ENCODE results near the gene PPP1R3G.
A peak's percentile ranks its signal among the peaks of the same experiment; 100 is the strongest.

The PPP1R3G gene

GRCh38 chr6:5094327-5094726 is 9.2 kb downstream of the PPP1R3G start:
- peak; percentile 87 for DNase-seq (ENCODE audit: low read depth)

DNA sequence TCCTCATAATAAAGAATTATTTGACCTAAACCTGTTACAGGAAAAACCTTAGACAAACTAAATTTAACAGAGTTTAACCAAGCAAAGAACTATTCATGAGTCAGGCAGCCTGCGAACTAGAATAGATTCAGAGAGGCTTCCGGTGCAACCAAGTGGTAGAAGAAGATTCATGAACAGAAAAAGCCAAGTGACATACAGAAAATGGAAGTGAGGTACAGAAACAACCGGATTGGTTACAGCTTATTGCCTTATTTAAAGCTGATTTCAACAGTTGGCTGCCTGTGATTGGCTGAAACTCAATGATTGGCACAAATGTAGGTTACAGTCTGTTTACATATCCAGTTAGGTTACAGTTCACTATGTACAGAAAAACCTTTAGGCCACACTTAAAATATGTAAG is 10.1 kb downstream of the PPP1R3G start:
- DNase-seq (ENCODE audit: low read depth): no peak

DNA sequence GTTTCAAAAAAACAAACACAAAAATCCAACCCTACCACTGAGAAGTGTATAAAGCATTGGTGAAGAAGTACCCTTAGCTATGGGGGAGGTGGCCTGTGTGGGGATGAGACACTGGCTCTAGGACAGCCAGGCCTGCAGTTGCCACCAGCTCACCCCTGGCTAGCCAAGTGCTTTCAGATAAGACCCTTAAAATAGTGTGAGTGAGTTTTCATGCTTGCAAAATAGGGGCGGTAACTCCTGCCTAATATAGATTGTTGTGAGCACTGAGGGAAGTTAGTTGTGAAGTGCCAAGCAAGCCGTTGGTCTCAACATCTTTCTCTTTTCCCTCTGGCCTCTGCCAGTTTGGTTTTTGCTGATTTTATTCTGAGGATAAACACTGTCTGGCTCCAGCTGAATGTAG is 11.3 kb downstream of the PPP1R3G start:
- no peak for DNase-seq (ENCODE audit: low read depth)

GRCh38 chr6:5098501-5099270 is 13.5 kb downstream of the PPP1R3G start:
- DNase-seq (ENCODE audit: low read depth): no peak

DNA sequence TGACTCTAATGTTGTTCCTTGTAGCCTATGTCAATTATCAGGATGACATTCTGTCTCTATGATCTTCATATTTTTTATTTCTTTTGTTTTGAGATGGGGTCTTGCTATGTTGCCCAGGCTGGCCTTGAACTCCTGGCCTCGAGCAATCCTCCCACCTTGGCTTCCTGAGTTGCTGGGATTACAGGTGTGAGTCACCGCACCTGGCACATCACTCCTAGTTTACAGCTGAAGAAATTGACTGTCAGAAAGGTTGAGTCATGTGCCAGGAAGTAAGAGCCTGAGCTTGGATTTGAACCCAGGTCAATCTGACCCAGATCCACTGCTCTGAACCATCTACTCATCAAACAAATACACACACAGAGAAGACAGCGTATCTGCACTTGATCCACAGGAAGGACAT is 14.4 kb downstream of the PPP1R3G start:
- no peak for DNase-seq (ENCODE audit: low read depth)

- DNase-seq (ENCODE audit: low read depth): no peak
These were observed 15.7 kb downstream of the PPP1R3G start for GRCh38 chr6:5100806-5101205.

- no peak for DNase-seq (ENCODE audit: low read depth)
These were observed 17.3 kb downstream of the PPP1R3G start for GRCh38 chr6:5102267-5102970.

DNA sequence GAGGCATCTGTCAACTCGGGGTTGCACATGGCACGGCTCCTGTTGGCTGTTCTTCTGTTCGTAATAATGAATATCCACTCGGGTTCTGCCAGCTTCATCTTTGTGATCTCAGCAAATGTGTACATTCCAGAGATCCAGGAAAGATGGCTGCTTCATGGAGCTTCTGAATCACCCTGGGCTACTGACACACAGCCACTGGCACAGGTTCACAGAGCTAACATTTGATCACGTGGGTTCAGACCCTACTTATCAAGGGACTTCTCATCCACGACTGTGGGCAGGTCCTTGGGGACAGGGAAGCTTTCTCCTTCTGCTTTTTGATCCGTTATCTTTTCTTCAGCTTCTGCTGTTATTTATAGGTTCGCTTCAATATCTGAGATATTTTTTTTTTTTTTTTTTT is 18.1 kb downstream of the PPP1R3G start:
- DNase-seq (ENCODE audit: low read depth): no peak

GRCh38 chr6:5104667-5105066 is 19.5 kb downstream of the PPP1R3G start:
- no peak for DNase-seq (ENCODE audit: low read depth)

GRCh38 chr6:5105146-5105545 is 20.0 kb downstream of the PPP1R3G start:
- no peak for DNase-seq (ENCODE audit: low read depth)

- DNase-seq (ENCODE audit: low read depth): no peak
These were observed 22.2 kb downstream of the PPP1R3G start for GRCh38 chr6:5107341-5107740.

GRCh38 chr6:5108068-5108467 is 22.9 kb downstream of the PPP1R3G start:
- DNase-seq (ENCODE audit: low read depth): no peak

GRCh38 chr6:5108536-5109150 is 23.5 kb downstream of the PPP1R3G start:
- DNase-seq (ENCODE audit: low read depth): no peak

- no peak for DNase-seq (ENCODE audit: low read depth)
These were observed 24.3 kb downstream of the PPP1R3G start for GRCh38 chr6:5109436-5109835.

GRCh38 chr6:5110246-5110645 is 25.1 kb downstream of the PPP1R3G start:
- no peak for DNase-seq (ENCODE audit: low read depth)

DNA sequence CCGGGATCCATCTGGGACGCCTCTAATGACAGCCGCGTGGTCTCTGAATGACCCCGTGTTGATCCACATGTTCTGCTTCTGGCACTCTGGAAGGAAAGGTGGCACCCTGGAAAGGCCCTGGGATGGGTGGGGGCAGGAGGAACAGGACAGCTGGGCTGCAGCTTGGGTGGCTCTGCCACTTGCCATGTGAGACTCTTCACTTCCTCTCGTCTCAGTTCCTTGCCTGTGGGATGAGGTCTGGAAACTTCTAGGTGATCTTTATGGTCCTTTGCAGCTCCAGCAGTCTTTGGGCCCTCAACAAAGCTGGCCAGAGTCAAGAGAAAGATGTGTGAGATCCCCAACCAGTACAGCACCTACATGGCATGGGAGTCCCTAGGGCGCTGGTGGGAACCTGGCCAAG is 26.5 kb downstream of the PPP1R3G start:
- no peak for DNase-seq (ENCODE audit: low read depth)

DNA sequence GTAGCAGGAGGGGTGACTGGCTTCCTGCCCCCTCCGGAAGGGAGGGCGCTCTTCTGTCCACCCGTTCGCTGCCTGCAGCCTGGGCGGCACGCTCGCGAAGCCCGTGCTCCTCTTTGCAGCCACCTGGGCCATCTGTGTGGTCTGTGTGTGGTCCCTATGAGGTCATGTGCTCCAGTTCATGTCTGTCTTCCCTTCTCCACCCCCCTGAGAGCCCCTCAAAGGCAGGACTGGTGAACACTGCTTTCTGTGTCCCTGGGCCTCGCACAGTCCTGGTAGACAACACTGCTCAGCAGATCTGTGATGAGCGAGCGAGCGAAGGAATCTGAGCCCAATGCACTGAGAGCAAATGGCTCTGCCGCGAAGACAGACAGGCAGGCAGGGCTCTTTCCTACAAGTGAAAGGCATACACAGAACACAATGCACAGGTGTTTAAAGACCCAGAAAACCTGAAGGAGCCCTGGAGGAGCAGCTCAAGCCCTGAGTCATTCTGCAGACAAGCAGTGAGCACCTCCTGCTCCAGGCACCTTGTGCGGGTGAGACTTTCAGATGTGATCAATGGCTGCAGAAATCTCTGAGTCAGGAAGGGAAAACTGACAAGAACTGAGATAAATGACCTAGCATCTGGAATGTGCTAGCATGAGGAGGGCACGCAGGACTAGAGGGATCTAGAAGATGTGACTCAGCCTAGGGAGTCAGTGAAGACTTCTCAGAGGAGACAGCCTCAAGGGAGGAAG is 27.1 kb downstream of the PPP1R3G start:
- DNase-seq (ENCODE audit: low read depth): no peak

- DNase-seq (ENCODE audit: low read depth): no peak
These were observed 28.0 kb downstream of the PPP1R3G start for GRCh38 chr6:5113096-5113495.

DNA sequence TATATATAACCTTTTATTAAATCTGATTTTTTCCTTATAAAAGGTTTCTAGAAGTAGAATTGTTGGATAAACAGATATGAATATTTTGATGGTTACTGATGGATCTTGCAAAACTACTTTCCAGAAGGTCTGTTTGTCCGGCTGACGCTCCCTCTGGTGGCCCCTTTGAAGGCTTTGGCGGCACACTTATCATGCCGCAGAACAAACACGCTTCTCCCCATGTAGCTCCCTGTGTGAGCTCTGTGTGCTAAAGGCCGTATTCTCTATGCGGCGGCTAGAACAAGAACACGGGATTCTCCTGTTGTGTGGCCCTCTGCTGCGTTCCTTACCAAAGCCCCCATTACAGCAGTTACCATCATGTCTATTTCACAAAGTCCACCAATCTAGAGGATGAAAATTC is 30.0 kb downstream of the PPP1R3G start:
- no peak for DNase-seq (ENCODE audit: low read depth)

DNA sequence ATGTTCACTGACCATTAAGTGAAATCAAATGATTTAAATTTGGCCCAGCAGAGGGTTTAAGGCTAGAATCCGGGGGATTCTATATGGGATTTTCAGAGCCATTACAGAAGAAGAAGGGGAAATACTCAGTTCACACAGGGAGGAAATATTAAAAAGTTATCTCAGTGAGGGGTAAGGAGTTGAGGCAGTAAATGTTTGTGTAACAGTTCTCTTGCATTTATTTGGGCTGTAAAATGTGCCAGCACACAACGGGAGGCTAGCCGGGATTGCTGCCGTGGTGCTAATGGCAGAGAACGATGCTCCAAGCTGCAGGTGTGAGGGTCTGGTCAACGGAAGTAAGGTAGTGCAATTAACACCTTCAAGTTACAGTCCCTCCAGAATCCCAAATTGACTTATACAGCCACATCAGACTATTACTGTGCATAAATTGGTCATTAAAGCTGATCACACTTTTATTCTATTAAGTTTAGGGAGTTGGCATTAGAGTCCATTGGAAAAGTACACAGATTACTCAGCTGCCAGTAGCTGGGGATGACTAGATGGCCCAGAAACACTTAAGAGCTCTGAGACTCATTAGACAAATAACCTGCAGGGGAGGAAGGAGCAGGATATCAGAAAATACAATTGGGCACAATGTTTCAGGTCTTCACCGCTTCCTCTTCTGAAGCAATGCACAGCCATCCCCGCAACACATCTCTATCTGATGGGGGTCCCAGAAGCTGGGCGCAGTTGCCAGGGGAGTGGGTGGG is 31.3 kb downstream of the PPP1R3G start:
- DNase-seq (ENCODE audit: low read depth): no peak

GRCh38 chr6:5119090-5119951 is 34.2 kb downstream of the PPP1R3G start:
- no peak for DNase-seq (ENCODE audit: low read depth)
